HG03095 (cell line): ENCODE results near the gene P4HB.

Source experiments
- ATAC-seq: cut with Tn5 transposase; IDR thresholded peaks from one replicate; pipeline ENCODE4 v1.9.1; 2021; ENCODE audit warnings: moderate library complexity; ENCODE audit not compliant: unreplicated experiment

Gene P4HB

DNA sequence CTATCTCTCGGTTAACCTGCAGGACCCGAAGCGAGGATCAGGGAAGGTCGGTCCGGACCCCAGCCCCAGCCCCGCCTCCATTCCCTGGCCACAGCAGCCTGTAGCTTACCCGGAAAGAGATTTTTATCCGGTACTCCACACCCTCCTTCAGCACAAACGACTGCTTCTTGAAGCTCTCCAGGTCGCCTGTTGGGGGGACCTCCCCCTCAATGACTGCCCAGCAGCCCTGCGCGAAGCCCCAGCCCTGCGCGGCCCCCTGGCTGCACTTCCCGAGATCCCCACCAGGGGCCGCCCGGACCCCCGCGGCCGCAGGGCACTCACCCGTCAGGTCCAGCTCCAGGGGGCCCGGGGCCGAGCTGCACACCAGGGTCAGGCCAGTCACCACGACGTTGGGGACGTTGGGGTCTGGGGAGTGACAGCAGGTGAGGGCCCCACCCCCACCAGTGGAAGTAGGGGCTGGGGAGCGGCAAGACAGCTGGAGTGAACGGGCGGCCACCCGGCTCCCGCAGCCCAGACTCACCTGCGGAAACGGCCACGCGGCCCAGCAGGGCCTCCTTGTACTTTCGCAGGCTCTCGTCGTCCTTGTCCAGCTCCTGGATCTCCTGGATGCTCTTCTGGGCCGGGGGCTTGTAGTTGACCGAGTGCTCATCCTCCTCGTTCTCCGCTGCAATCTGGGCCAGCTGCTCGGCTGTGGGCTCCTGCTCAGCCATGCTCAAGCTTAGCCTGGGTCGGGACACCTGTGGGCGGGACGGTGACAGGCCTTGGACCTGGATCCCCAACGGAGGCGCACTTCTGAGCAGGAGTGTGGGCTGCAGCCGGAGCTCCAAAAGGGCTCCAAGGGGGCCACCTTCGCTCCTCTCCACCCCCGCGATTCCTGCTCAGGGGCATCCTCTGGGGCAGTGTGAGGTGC lies 9.1 kb upstream of the P4HB start:
- ATAC-seq = no peak

DNA sequence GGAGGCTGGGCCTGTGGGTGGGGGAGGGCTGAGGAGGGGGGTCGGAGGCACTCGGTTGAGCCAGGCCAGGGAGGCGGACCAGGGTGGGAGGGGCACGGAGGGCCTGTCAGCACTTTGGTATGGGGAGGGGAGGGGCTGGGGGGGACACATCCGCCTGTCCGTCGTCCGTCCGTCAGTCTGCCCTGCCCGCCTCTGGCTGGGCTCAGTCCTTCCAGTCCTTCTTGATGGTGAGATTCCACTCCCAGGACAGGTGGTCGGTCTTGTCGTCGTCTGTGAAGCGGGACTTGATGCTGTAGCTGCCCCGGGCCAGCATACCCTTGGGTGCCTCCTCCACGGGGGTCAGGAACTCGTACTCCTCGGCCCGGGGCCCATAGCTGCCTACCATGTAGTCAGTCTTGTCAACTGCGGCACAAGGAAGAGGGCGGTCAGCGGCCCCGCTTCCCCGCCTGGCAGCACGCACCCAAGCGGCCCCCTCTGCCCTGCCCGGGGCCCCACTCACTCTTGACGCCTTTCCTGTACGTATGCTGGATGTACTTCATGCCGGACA lies 8.4 kb upstream of the P4HB start:
- no peak for ATAC-seq

DNA sequence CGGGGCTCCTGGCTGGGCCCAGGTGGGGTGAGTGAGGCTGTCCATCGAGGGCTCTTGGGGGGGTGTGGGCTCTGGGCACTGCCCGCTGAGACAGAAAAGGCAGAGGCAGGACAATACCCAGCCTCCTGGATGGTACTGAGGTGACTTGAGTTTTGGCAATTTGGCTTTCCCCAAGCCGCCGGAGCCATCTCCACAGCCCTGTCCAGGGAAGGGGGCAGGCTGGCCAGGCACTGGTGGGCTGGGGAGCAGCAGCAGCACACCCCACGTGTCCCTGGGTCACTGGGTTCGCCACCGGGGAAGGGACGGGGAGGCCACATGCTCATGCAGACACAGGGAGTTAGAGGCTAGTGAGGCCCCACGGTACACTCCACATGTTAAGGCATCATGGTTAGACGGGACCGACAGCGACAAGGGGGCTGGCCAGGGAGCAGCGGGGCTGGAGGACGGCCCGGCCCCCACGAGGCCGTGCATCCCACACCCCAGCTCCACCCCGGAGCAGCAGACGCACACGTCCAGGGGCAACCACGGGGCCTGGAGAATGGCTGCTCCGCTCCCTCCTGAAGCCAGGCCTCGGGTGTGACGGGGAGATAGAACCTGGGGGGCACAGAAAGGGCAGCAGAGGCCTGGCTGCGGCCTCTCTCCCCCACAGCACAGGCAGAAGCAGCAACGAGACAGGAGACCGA lies 7.8 kb upstream of the P4HB start:
- ATAC-seq = no peak

DNA sequence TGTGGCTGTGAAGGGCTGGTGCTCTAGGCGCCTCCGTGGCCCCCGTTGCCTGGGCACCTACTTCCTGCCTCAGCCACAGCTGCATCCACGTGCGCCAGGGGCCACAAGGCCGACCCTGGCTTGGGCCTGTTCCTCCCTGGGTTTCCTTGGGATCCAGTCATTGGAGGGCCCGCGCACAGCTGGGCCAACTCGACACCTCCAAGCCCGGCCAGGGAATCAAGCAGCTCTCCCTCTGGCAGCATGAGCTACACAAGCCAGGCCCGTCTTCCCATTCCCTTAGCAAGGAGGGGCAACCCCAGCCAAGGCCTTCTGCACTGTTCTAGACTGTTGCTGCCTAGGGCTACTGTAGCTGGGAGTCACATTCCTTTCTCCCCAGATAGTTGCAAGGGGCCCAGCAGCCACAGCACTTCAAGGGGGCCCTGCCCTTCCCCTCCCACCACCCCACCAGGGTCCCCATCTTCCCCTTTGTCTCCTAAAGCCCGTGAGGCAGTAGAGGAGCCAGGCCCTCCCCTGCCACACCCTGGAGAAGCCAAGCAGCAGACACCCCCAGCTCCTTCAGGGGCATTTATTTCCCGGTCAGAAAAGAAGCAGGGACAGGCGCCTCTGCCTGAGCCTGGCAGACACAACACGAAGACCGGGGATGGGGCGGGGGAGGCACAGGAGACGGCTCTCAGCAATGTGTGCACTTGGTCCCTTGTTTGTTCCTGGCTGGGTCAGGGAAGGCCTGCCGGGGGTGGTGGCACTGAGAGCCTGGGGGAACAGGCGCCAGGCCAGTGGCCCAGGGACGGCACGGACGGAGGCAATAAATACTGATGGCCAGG lies 7.0 kb upstream of the P4HB start:
- ATAC-seq = no peak

DNA sequence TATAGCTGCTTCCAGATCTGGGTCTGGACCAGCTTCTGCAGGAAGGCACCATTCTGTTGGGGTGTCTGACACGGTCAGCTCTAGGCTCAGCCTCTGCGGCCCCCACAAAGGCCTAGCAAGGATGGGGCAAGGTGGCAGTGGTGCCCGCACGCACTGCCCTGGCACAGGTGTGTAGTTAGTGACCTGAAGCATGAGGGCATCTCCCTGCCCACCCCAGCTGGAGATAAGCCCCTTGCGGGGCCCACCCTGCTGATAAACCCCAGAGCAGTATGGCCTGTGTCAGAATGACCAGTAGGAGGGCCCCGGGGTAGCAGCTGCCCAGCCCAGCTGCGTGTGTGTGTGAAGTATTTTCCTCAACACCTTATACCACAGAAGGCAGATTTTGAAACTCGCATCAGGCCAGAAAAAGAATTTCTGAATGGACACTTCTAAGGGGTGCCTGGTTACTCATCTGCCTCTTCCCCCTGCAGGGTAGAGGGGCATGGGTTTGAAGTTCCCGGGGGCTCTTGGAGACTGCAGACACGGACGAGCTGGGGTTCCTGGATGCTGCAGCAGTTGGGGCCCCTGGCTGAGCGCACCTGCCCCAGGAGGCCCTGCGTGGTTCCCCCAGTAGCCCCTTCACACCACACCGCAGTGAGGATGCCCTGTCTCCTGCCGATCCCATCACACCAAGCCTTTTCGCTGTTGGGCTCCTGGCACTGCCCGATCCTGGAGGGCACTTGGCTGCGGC lies 6.3 kb upstream of the P4HB start:
- ATAC-seq = no peak

DNA sequence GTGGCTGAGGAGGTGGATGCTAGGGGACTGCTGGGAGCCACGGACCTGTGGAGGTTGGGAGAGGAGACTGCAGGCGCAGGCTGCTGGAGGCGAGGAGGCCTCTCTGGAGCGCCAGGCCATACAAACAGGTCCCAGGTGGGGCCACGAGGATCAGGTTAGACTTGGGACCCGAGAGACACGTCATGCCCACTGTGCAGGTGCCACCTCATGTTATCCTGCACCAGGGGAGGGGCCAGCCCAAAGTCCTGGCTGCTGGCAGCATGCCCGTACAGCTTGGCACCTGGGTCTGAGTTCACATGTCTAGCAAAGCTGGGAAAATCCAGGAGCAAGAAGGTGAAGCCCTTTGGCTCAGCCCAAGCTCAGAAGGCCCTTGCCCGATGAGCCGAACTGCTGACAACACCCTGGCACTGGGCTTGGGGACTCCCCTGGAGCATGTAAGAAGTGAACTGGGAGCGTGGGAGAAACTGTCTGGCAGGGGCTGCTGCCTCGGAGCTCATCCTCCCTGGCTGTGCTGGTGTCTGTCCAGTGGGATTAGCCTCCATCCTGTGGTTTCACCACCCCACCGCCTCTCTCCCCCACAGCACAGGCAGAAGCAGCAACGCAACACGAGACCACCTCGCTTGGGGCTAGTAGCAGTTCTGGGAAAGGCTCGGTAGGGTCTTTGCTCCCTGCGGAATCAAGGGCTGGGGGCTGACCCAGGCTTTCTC lies 5.6 kb upstream of the P4HB start:
- no peak for ATAC-seq

DNA sequence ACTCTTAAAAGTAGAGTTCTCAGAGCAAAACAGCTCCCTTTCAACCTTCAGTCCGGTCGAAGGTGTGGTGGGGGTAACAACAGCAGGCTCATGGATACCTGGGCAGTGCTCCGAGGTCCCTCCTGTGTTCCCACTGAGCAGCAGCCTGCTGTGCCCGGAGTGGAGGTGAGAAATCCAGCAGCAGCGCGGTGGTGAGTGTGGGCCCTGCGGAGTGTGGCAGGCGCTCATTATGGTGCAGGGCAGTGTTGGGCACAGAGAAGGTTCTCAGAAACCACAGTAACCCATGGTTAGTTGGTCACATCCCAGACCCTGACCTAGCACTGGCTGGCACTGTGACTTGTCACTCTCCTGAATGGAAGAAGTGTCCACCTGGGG lies 5.0 kb upstream of the P4HB start:
- no peak for ATAC-seq

DNA sequence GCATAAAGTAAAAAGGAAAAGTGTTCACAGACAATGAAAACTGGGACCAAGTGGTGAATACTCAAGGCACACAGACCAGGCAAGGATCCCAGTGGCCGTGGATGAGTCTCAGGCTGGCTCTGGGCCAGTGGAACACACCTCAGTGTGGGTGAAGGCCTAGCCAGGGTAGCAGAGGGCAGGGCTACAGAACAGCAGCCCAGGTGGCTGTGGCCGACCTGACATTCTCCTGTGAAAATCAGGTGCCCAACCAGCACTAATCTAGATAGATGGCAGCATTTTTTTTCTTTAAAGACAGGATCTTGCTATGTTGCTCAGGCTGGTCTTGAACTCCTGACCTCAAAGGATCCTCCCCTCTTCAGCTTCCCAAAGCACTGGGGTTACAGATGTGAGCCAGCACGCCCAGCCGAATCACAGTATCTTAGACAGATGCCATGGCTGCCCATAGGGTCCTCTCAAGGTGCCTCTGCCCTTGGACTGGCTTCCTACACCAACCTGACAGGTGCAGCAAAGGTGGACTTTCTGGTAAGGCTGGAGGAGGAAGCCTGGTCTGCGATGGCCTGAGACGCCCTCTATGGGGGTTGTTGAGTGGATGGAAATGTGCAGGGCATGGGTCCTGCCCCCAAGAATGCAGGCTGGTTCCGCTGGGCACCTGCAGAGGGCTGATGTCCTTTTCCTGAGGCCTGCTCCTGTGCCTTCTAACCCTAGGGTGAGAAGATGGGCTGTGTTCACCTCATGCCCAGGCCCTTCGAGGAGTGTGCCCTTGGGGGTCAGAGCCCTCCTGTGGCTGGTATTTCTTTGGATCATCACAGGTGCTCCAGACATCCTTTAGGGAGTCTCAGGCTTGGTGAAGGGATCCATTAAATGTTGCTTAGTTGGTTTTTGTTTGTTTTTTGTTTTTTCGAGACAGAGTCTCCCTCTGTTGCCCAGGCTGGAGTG lies 3.8 kb upstream of the P4HB start:
- ATAC-seq = no peak

DNA sequence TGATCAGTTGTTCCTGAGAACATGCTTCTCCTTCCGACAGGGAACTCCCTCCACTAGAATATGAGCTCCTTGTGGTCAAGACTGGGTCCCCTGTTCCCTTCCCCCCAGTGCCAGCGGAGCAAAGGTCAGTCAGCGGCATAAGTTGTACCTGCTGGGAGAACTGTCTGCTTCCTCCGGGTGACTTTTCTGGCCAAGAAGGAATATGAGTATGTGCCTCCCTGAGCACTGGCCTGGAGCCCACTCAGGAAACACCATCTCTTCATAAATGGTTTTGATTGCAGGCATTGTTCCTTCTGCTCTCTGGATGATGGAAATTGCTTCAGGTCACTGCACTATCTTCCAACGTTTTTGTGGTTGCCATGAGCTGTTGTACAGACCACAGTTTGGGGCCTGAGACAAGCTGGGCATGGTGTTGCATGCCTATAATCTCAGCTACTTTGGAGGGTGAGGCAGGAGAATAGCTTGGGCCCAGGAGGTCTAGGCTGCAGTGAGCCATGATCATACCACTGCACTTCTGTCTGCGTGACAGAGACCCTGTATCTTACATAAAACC lies 2.9 kb upstream of the P4HB start:
- ATAC-seq = no peak

DNA sequence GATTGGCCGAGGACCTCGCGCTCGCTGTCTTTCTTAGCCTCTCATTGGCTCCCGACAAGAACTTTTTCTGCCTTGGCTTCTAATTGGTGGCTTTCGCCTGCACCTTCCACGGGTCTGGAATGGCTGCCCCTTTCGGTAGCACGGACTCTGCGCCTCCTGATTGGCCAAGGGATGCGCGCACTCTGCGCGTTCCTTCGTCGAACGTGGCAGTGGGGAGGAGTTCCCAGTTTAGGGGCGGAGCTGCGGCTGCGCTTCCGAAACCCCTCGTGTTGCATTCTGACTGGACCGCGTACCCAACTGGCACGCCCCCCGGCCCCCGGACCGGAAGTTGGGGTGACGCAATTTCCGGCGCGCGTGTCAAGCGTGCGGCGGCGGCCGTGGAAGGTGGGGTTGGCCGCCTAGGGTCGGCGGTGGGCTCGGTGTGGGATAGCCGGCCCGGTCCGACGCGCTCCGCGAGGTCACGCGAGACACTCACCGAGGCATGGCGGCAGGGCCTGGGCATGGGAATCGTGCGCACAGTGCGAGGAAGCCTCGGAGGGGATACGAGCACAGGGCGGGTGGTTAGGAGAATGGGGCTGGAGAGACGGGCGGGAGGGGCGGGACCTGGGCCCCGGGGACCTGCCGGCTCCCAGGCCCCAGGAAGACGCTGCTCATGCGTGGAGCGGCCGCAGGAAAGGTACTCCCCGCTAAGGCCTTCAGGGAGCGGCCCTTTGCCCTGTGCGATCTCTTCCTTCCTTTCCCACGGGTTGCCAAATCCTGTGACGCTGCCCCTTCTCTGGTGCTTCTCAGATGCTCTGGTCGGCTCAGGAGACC lies 627 bp upstream of the P4HB start:
- ATAC-seq = peak; percentile 65

DNA sequence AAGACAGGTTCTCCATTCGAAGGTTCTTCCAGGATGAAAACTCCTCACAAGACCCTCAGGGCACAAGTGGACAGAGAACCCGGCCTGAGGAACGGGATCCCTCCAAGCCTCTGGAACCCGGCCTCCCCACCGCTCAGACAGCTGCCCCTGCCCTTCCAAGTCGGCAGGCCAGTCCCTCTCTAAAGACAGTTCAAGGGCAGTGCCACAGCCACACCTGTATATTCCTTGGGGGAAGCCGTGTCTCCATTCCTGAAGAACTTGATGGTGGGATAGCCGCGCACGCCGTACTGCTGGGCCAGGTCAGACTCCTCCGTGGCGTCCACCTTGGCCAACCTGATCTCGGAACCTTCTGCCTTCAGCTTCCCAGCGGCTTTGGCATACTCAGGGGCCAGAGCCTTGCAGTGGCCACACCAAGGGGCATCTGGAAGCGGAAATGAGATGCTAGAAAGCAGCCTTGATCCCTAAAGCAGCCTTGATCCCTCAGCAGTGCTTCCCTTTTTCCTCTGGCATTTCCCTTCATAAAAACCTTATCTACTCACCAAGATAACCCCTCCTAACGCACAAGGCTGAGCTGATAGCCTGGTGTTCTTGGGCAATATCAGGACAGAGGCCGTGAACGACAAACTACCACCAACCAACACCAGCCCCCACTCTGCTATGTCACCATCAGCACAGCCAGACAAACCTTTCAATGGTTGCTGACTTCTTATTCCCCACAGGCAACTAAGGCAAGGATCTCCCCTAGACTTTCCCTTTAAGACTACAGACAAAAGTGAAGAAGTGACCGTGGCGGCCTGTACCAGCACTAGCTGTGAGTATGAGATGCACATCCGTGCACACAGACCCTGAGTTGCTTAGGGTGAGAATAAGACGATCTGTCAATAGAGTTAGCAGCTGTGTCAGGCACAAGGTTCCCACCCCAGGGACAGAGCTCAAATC lies 1.1 kb downstream of the P4HB start:
- no peak for ATAC-seq

DNA sequence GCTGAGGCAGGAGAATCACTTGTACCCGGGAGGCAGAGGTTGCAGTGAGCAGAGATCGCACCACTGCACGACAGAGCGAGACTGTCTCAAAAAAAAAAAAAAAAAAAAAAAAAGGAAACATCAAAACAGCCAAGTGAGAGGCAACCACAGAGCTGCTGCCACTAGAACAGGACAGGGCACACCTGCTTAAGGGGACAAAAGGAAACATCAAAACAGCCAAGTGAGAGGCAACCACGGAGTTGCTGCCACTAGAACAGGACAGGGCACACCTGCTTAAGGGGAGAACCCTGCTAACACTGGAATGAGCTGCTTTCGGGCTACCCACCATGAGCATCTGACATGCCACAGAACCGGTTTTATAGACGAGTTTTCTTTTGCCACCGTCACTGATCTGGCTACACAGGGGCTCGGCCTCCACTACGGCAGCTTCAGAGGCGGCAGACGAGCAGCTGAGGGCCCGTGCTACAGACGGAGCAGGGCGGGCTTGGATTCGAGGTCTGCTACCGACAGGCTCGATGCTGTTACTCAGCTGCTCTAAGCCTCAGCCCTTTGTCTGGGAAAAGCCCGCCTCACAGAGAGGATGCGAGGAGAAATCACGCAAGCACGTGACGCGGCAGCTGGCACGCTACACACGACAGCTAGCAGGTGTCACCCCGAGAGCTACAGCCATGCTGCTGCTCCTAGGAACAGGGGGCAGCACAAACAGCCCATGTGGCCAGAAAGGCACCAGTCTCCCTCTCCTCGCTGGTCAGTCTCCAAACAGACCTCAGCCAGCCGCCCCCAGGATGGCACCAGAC lies 2.0 kb downstream of the P4HB start:
- no peak for ATAC-seq

DNA sequence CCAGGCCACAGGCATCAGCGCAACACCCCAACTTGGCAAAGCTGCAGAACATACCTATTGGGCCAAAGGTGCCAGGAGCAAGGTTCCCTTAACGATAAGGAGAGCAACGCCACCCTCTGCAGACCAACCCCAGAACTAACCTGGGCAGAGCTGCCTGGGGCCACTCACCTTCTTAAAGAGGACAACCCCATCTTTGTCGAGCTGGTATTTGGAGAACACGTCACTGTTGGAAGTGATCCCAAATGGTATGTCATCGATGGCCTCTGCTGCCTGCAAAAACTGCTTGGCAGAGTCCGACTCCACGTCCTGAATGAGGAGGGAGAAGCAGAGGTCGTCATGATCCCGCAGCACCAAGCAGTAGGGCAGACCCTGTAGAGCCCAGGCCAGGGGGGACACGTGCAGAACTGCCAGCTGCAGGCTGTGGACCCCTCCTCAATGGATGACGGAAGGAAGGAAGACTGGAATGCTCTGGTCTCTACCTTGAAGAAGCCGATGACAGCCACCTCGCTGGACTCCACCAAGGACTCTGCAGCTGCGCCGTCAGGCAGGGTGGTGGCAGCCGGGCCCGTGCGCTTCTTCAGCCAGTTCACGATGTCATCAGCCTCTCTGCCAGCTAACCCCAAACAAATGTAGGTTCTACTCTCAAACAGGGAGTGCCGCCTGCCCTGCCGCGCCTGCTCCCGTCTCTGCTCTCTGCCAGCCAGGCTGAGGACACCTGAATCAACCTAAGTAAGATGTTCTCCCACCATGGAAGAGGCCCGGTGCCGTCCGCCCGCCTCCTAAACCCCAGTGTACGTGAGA lies 5.2 kb downstream of the P4HB start:
- ATAC-seq = no peak

DNA sequence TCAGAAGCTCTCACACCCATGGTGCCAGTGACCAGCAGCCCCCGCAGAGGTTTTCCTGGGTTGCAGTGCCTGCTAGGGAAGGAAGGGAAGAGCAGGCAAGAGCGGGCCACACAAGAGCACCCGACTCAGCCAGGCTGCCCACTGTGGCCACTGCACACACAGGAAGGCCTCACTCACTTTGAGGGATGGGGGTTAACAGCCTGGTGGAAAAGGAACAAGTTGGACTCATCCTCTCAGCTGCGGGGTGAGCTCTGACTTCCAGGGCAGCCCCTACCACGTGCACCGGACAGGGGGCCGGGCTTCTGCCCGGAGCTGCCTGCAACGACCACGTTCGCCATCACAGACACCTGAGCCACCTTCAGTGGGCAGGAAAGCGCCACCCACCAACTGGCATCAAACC lies 8.1 kb downstream of the P4HB start:
- no peak for ATAC-seq

DNA sequence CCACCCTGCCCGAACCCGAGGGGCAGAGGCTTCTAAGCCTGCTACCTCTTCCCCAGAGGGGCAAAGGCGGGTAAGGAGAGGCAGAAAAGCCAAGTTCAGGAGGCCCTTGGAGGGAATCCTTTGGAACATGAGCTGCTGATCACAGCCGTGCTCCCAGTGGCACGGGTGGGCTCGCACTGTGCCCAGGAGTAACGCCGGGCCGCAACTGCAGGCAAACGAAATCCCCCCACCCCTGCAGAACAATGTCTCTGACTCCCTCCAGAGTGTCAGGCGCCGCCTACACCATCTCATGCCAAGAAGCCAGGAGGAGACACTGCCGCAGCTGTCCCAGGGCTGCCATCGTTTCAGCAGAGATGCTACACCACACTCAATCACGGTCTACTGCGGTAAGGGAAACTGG lies 8.9 kb downstream of the P4HB start:
- no peak for ATAC-seq
